HG02678 (cell line): ENCODE data around the gene PDE9A.
"Not testable (repeated sequence)": the region's sequence is repeated elsewhere in the genome, so short reads cannot be mapped to it uniquely, and the experiment has no call there.

ENCODE experiments used
- ATAC-seq: cut with Tn5 transposase; IDR thresholded peaks from one replicate; pipeline ENCODE4 v1.9.1; 2021; ENCODE audit warnings: mild to moderate bottlenecking, moderate library complexity; ENCODE audit not compliant: unreplicated experiment

Gene PDE9A

DNA sequence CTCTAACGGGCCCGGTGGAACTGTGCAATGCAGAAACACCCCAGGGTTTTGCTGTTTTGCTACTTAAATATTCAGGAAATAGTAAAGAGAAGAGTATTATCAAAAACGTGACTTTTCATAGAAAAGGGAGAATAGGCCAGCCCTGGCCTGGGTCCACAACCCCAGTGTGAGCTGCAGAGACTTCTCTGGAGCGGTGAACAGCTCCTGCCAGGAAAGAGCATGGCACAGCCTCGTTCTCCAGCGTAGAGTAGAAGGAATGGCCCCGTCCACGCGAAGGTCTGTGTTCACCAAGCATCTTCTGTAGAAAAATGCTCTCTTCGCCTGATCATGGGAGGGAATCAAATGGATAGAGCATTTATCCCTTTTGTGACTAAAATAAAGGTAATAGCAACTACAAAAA is 51.4 kb downstream of the PDE9A start:
- ATAC-seq: no peak

- no peak for ATAC-seq
Measured at GRCh38 chr21:42705346-42705745, 51.9 kb downstream of the PDE9A start.

- ATAC-seq: no peak
Measured at GRCh38 chr21:42705746-42706374, 52.4 kb downstream of the PDE9A start.

- no peak for ATAC-seq
Measured at GRCh38 chr21:42706765-42707164, 53.3 kb downstream of the PDE9A start.

- ATAC-seq: no peak
Measured at GRCh38 chr21:42707207-42707830, 53.9 kb downstream of the PDE9A start.

GRCh38 chr21:42708107-42708506 is 54.7 kb downstream of the PDE9A start:
- ATAC-seq: no peak

DNA sequence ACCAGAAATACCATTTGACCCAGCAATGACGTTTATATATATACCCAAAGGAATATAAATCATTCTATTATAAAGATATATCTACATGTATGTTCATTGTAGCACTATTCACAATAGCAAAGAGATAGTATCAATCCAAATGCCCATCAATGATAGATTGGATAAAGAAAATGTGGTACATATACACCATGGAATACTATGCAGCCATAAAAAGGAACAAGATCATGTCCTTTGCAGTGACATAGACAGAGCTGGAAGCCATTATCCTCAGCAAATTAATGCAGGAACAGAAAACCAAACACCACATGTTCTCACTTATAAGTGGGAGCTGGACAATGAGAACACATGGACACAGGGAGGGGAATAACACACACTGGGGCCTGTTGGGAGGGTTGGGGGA is 55.5 kb downstream of the PDE9A start:
- ATAC-seq: not testable (repeated sequence)

DNA sequence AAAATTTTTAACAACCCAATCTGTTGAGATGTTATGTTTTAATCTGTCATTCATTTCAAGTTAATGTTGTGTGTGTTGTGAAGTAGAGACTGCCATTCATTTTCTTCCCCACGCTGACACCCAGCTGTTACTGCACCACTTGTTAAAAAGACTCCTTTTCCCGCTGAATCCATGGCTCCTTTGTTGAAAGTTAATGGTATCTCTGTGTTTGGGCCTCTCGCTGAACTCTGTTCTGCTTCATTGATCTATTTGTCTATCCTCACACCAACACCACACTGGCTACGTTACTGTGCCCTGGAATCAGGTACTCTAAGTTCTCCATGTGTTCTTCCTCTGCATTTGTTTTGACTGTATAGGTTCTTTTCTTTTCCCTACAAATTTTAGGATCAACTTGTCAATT is 58.2 kb downstream of the PDE9A start:
- no peak for ATAC-seq

DNA sequence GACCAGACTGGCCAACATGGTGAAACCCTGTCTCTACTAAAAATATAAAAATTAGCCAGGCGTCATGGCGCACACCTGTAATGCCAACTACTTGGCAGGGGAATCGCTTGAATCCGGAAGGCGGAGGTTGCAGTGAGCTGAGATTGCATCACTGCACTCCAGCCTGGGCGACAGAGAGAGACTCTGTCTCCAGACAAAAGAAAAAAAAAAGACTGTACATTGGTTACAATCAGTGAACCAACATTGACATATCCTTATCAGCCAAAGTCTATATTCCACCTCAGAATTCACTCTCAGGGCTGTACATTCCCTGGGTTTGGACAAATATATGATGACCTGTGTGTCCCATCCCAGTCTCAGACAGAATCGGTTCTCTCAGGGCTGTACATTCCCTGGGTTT is 62.0 kb downstream of the PDE9A start:
- not testable (repeated sequence) for ATAC-seq

DNA sequence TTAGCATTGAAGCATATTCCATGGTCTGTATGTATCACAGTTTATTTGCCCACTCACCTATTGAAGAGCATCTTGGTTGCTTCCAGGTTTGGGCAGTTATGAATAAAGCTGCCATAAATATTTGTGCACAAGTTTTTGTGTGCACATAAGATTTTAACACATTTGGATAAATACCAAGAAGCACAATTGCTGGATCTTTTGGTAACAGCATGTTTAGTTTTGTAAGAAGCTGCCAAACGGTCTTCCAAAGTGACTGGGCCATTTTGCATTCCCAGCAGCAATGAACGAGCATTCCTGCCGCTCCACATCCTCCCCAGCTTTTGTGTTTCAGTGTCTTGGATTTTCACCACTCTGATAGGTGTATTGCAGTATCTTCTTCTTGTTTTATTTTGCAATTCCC is 62.7 kb downstream of the PDE9A start:
- ATAC-seq: no peak

- not testable (repeated sequence) for ATAC-seq
Measured at GRCh38 chr21:42720484-42720883, 67.1 kb downstream of the PDE9A start.

DNA sequence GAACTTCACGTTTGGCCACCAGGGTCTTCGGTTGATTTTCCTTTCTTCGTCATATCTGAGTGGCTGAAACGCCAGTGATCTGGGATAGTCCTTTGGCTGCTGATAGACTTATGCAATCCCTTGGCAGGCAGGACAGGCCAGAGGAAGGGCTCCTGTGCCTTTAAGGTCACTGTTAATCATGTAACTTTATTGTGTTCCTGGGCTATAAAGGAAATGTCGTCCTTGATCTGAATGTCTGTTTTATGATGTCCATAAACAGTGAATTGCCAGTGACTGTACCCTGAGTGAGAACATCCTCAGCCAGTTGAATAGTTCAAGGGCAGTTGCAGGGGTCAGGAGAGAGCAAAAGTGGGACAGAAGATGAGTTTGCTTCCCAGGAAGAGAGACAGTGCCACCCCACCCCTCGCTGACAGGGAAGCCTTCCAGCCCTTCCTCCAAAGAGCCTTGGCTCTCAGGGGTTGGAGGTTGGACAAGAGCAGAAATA is 68.0 kb downstream of the PDE9A start:
- ATAC-seq: no peak

DNA sequence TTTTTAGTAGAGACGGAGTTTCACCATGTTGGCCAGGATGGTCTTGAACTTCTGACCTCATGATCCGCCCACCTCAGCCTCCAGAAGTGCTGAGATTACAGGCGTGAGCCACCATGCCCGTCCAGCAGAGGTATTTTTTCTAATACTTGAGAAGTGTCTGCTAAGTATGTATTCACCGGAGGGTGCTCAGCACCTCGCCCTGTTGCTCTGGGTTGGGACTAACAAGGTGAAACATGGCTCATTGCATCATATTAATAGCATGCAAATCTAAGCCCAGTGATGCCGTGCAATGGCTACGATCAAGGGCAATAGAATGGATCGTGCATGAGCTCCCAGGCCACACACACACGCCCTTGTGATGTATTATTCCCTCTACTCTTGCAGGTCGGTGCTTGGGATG is 68.7 kb downstream of the PDE9A start:
- no peak for ATAC-seq

- no peak for ATAC-seq
Measured at GRCh38 chr21:42722808-42723473, 69.5 kb downstream of the PDE9A start.

DNA sequence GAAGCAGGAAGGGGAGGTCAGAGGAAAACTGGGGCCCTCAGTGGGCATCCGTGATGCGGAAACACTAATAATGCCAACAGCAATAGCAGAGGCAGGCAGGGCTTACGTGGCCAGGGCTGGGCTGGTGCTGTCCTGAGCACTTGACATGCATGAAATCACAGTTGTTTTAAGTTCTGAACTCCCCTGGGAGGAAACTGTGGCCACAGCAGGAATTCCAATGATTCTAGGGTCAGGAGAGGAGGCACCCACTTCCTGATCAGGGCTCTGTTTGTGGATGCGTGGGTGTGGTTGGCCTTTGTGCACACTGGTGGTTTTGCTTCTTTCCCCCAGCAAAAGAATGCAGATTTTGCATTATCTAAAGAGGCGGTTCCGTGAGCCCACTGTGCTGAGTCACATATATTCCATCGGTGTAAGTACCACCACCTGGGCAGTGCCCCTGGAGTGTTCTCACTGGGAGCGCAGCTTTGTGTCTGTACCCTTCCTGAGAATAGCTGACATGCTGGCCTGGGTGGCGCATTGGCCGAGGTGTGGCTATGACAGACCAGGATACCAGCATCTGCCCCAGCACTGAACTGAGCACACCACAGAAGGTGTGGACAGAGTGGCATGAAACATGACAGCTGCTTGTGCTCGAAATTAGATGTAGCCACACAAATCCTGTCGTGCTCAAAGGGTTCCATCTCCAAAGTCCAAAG is 71.0 kb downstream of the PDE9A start:
- no peak for ATAC-seq

- ATAC-seq: no peak
Measured at GRCh38 chr21:42725416-42725930, 72.1 kb downstream of the PDE9A start.

DNA sequence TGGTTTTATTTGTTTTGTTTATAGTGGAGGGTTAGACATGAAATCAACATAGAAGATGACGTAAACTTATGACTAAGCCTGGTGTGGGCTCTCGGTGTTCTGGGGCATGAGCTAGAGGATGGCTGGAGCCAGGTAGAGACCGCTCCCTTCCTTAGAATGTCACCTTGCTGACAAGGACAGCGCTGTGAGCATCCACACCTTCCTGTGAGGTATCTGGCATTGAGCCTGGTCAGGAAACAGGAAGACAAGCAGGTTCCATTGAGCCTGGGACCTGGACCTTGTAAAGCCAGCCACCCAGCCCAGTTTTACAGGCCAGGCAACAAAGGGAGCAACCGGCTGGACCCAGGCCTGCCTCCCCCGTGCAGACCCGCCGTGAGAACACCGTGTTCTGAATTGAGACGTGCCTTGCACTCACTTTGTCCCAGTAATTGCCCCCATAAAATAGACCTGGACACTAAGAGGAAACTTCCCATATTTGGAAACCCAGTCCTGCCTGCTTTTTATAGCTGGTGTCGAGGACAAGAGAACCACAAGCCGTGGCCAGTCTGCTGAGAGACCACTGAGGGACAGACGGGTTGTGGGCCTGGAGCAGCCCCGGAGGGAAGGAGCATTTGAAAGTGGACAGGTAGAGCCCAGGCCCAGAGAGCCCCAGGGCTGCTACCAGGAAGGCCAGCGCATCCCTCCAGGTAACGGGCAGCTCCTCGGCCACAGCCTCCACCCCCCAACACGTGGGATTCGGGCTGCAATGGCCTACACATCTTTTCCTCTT is 78.0 kb downstream of the PDE9A start:
- no peak for ATAC-seq

DNA sequence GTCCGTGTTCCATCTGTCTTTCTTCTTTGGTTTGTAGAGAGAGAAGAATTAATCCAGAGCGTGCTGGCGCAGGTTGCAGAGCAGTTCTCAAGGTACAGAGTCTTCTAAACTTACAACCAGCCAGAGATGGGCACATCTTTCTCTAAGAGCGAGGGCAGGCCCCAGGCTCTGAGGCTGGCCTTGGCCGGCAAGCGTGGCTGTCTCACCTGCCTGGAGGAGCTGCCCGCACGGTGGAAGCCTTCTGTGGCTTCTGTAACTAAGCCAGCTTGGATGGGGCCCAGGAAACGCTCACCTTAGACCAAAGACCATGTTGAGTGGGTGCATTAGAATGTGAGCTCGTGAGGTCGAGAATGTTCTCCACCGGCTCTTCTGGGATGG is 78.6 kb downstream of the PDE9A start:
- no peak for ATAC-seq

DNA sequence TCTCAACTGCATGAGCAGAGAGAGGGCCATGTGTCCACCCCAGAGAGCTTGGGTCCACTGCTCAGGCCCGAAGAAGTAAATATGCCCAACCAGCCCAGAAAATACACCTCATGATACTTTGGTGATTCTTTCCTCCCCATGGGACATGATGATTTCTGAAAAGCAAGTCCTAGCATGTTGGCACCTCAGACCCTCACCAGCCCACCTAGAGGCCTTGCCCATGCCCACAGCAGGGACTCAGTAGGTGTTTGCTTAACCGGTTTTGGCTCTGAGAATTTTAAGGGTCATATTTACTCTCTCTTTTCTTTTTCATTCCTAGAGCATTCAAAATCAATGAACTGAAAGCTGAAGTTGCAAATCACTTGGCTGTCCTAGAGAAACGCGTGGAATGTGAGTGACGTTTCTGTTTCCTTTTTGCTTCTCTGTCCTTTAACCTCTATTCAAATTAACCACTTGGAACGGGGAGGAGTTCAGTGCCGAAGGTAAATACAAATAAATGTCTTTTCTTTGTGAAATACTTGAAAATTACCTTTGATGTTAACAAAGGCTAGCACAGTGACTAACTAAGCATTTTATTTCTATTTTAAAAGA is 79.7 kb downstream of the PDE9A start:
- no peak for ATAC-seq

- ATAC-seq: no peak
Measured at GRCh38 chr21:42733874-42734273, 80.5 kb downstream of the PDE9A start.
